Epithelial cell of esophagus (primary cell): ENCODE measurements around the gene CYB5D1.
"Not testable (repeated sequence)": the region's sequence is repeated elsewhere in the genome, so short reads cannot be mapped to it uniquely, and the experiment has no call there.

Experiments
- DNase-seq: peaks from one replicate; pipeline ENCODE4 v3.0.0; 2010; ENCODE audit warnings: low read depth
- H3K4me3 ChIP-seq: 2 replicates; pipeline ENCODE4 v1.5.1; 2011; ENCODE audit warnings: mild to moderate bottlenecking, low read length, control low read depth
- CTCF ChIP-seq: IDR thresholded peaks from 2 replicates; pipeline ENCODE4 v1.5.1; 2011; ENCODE audit warnings: low read depth, mild to moderate bottlenecking, low read length, control low read depth, inconsistent platforms; ENCODE audit not compliant: insufficient read depth; ENCODE audit errors: missing control alignments

The CYB5D1 gene

GRCh38 chr17:7862692-7863437 is 5.1 kb downstream of the CYB5D1 start:
- no peak overlapping the region for H3K4me3 ChIP-seq
- TF ChIP-seq CTCF = peak; percentile 76
- peak; percentile 51 for DNase-seq

- not testable (repeated sequence) for DNase-seq, H3K4me3 ChIP-seq
Observed at GRCh38 chr17:7864384-7864783, 6.6 kb downstream of the CYB5D1 start.

GRCh38 chr17:7864995-7865650 is 7.3 kb downstream of the CYB5D1 start:
- TF ChIP-seq CTCF = no peak

GRCh38 chr17:7867881-7868329 is 10.1 kb downstream of the CYB5D1 start:
- TF ChIP-seq CTCF = no peak
- DNase-seq = peak; percentile 88
- H3K4me3 ChIP-seq = no peak overlapping the region

More at GRCh38 chr17:7864995-7865650, 7.3 kb downstream of the CYB5D1 start:
- no peak overlapping the region for H3K4me3 ChIP-seq
- DNase-seq = peak; percentile 72

GRCh38 chr17:7873051-7873450 is 15.2 kb downstream of the CYB5D1 start:
- no peak for TF ChIP-seq CTCF
- no peak for DNase-seq
- H3K4me3 ChIP-seq = no peak overlapping the region

- no peak for TF ChIP-seq CTCF
- H3K4me3 ChIP-seq = no peak overlapping the region
- no peak for DNase-seq
Observed at GRCh38 chr17:7875804-7876370, 18.1 kb downstream of the CYB5D1 start.

- DNase-seq = no peak
- no peak overlapping the region for H3K4me3 ChIP-seq
- no peak for TF ChIP-seq CTCF
Observed at GRCh38 chr17:7878234-7878633, 20.4 kb downstream of the CYB5D1 start.
